GM20000 (cell line): ENCODE measurements around the gene ST3GAL5.
A peak's percentile ranks its signal among the peaks of the same experiment; 100 is the strongest.

Source experiments
- DNase-seq: peaks from one replicate; pipeline ENCODE4 v3.0.0; 2012; ENCODE audit warnings: low spot score
- TF ChIP-seq, protein P1 (sequence below): IDR thresholded peaks from 2 replicates; pipeline ENCODE4 v1.5.1; 2012; ENCODE audit warnings: mild to moderate bottlenecking, control low read depth; ENCODE audit errors: extremely low read depth, missing control alignments

The ST3GAL5 gene

DNA sequence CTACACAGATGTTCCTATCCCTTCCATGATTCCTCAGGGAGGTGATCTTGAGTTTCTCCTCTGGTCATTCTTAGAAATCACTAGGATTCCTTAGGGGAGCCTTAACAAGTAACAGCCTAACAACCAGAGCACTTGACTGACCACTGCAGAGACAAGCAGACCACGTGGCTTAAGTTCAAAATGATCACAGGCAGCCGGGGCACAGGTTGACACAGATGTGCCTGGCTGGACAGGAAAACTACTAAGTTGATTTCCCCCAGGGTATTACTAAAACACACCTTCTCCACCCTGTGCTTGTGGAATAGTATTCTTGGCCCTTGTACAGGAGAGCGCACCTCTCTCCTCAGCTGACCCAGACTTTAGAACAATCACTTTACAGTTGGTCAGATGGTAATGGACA, 29.9 kb downstream of the ST3GAL5 start:
- TF ChIP-seq, protein P1, sequence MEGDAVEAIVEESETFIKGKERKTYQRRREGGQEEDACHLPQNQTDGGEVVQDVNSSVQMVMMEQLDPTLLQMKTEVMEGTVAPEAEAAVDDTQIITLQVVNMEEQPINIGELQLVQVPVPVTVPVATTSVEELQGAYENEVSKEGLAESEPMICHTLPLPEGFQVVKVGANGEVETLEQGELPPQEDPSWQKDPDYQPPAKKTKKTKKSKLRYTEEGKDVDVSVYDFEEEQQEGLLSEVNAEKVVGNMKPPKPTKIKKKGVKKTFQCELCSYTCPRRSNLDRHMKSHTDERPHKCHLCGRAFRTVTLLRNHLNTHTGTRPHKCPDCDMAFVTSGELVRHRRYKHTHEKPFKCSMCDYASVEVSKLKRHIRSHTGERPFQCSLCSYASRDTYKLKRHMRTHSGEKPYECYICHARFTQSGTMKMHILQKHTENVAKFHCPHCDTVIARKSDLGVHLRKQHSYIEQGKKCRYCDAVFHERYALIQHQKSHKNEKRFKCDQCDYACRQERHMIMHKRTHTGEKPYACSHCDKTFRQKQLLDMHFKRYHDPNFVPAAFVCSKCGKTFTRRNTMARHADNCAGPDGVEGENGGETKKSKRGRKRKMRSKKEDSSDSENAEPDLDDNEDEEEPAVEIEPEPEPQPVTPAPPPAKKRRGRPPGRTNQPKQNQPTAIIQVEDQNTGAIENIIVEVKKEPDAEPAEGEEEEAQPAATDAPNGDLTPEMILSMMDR, result no peak
- no peak for DNase-seq

DNA sequence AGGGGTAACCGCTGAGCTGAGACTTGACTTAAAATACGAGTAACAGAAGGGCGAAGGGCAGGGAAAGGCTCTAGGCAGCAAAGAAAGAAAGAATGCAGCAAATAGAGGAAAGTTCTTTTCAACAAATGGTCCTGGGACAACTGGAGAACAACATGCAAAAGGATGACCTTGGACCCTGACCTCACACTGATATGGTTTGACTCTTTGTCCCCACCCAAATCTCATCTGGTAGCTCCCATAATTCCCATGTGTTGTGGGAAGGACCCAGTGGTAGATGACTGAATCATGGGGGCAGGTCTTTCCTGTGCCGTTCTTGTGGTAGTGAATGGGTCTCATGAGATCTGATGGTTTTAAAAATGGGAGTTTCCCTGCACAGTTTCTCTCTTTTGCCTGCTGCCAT, 33.9 kb downstream of the ST3GAL5 start:
- DNase-seq, result no peak
- TF ChIP-seq, protein P1, result no peak

DNA sequence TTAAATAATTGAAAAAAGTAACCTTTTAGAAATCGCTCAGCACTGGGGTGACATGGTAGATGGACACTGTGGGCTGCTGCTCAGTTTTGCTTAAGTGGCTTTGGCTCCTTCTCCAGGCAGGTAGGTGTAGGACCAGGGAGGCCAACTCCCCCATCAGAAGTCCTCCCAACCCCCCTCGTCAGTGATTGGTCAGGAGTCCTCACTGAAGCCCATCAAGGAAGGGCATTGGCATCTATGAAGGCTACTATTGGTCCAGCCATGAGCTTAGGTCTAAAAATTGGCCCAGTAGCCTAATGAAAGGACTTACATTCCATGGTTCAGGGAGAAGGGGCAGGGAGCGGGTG, 34.7 kb downstream of the ST3GAL5 start:
- DNase-seq, result no peak
- TF ChIP-seq, protein P1, result no peak

GRCh38 chr2:85853499-85854165, 35.2 kb downstream of the ST3GAL5 start:
- DNase-seq, result peak; percentile 48
- TF ChIP-seq, protein P1, result no peak

DNA sequence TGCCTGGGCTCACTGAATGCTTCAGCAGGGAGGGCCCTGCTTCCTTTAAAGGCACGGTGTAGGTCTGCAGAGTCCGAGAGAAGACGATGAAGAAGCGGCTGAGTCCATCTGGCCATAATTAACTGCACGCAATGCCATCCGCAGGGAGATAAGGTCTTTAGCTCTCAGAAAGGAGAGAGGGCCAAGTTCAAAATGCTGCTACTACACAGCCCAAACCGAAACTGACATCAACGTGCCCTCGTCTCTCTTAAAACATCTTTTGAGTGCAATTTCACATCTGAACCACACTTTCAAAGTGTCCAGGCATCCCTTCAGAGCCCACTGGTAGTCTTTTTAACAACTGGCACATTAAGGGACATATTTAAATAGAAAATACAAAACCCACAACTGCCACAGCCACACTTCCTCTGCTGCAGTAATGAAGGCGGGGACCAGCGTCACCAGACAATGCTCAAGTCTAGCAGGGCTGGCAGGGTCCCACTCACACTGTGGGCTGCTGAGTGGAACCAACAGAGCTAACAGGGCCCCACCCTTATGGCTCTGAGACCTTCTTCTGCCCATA, 35.8 kb downstream of the ST3GAL5 start:
- no peak for DNase-seq
- TF ChIP-seq, protein P1, result no peak

DNA sequence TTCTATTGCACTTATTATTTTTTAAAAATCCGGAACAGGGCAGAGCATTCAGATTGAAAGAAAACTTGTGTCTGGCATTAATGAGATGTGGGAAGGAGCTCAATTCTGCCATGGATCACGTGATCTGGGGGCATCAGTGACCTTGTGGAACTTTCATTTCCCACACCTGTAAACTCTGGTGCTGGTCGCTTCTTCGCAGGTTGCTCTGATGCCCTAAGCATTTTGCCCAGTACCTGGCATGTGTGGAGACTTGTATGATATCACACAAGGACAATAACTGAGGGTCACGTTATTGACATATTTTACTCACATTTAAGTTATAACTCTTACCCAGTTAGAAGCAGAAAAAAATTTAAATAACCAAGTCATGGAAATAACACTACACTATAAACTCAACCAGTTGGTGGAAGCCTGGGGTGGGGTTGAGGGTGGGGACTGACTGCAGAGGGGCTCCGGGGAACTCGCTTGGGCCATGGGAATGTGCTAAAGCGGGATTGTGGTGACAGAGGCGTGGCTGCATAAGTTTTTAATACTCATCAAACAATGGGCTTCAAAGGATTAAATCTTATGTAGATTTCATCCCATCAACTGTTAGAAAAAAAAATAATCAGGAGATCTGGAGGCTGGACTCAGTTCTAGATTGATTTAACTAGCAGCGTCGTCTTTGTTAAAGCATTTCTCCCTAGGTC, 36.5 kb downstream of the ST3GAL5 start:
- TF ChIP-seq, protein P1, result no peak
- DNase-seq, result no peak
